ENCODE data around the gene TXNRD2. TPM values are rescaled to one million over a fixed set of nuclear protein-coding genes. Genes with fewer than 3 reads are reported as not detected.
A peak's percentile ranks its signal among the peaks of the same experiment; 100 is the strongest.

Gene TXNRD2
- total and polyA plus RNA-seq, 2 of the 4 experiments (the other 2 are of a cell fraction), result 15.6 to 25.7 TPM

DNA sequence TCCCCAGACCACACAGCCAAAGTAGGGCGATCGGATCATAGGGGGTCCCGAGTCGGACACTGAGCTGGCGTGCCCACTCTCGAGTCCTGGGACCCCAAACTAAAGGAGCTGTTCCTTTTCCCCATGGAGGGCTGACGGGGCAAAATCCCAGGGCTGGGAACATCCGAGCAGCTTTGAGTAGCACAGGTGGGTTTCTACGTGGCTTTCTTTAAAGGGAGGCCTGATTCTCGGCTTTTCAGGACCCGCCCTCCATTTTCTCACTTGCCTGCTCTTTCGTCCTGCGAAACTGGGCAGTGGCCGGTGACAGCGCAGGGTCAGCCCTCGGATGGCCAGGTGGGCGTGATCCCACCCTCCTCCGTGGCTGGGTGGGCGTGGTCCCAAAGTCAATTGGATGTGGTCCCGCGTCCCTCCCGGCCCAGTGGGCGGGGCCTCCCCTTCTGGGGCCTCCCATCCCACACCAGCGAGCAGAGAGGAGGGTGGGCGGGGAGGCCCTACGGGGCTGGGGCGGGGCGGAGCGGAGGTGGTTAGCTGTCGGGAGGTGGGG lies 17.5 kb upstream of the TXNRD2 start:
- ATAC-seq (ENCODE audit: low read depth), result peak; percentile 61
- H2AFZ ChIP-seq (replicated peaks; ENCODE audit: low read length, poor library complexity), result peak overlapping the region; percentile 80
- POLR2A ChIA-PET (ENCODE audit: unreplicated experiment), result interaction anchor here (0.5 kb wide), 1 partner anchor 1739 kb away, joined by 3 read pairs; no protein-coding TSS in a partner anchor

More for the DNA sequence above, 17.5 kb upstream of the TXNRD2 start:
- Histone ChIP-seq H3K27me3 (ENCODE audit: control insufficient read depth, insufficient read depth, low read length) (no peaks in the 10 kb centered on the region), H3K27ac (ENCODE audit: insufficient read depth, low read length) (no peak overlapping the region), H3K36me3 (ENCODE audit: control insufficient read depth, insufficient read depth, low read length) (peaks cover 23% of the 10 kb centered on the region), H3K9ac (ENCODE audit: low read depth, low read length) (no peak overlapping the region), H4K20me1 (ENCODE audit: insufficient read depth, low read length) (peaks cover 58% of the 10 kb centered on the region), H3K4ac (ENCODE audit: low read depth, low read length) (peak overlapping the region; percentile 34), H3K23ac (ENCODE audit: low read depth, low read length) (no peak overlapping the region), H3K14ac (replicated peaks; ENCODE audit: low read depth, low read length) (peak overlapping the region; percentile 57; the same call in 1 of the 2 replicates), H2BK120ac (ENCODE audit: low read depth, low read length) (no peak overlapping the region), H3K18ac (ENCODE audit: low read depth, low read length) (no peak overlapping the region), H2AK9ac (replicated peaks; ENCODE audit: low read depth, low read length, poor library complexity) (peak overlapping the region; percentile 70), H3K4me3 (ENCODE audit: insufficient read depth, low read depth, low read length) (no peak overlapping the region), H2AK5ac (ENCODE audit: low read depth, low read length) (peak overlapping the region; percentile 54; the same call in 1 of the 2 replicates), H4K8ac (ENCODE audit: low read depth in 2 of 2, low read length in 2 of 2) (no peak overlapping the region; a peak in 1 of 4 replicates), H3K79me1 (ENCODE audit: low read depth in 1 of 2, low read length in 2 of 2) (peaks cover 36 to 81% of the 10 kb centered on the region in 2 experiments), H3K4me1 (ENCODE audit: control insufficient read depth, insufficient read depth, low read length) (peaks cover 25% of the 10 kb centered on the region), H4K91ac (ENCODE audit: insufficient read depth, low read depth, low read length) (no peak overlapping the region), H2BK15ac (ENCODE audit: low read depth, low read length) (no peak overlapping the region), H2BK5ac (ENCODE audit: low read depth, low read length, poor library complexity, severe bottlenecking) (no peak overlapping the region), H3K9me1 (ENCODE audit: insufficient read depth, low read length) (peaks cover 31% of the 10 kb centered on the region), H3K4me2 (ENCODE audit: low read depth, low read length) (peak overlapping the region; percentile 65), H4K5ac (ENCODE audit: low read depth, low read length) (peak overlapping the region; percentile 16; the same call in 1 of the 2 replicates), H3K9me3 (ENCODE audit: control insufficient read depth, insufficient read depth, low read length) (no peaks in the 10 kb centered on the region), H3K56ac (ENCODE audit: extremely low read depth, insufficient read depth, low read length) (no peak overlapping the region), H2BK20ac (ENCODE audit: low read depth, low read length) (no peak overlapping the region)
- in situ Hi-C loops (cut with MboI; ENCODE audit: low sequenced_read_pairs) (no loop called here), dilution Hi-C loops (cut with HindIII; ENCODE audit: low sequenced_read_pairs, unreplicated experiment) (no loop called here), intact Hi-C loops (cut with micrococcal nuclease) (no loop called here)
- WGBS, 2 experiments (ENCODE audit: extremely low coverage in 2 of 2, insufficient read length in 1 of 2), result 32% methylated on average over 10 of the region's 30 CpGs; no CpG with 5 or more reads in 1 of the 2 experiments
- peak; percentile 39 for DNase-seq
- CTCF ChIA-PET, result interaction anchor here (1.0 kb wide), 1 partner anchor 229 kb away, joined by 4 read pairs; no protein-coding TSS in a partner anchor
- TF ChIP-seq, protein P1, sequence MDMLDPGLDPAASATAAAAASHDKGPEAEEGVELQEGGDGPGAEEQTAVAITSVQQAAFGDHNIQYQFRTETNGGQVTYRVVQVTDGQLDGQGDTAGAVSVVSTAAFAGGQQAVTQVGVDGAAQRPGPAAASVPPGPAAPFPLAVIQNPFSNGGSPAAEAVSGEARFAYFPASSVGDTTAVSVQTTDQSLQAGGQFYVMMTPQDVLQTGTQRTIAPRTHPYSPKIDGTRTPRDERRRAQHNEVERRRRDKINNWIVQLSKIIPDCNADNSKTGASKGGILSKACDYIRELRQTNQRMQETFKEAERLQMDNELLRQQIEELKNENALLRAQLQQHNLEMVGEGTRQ (IDR thresholded peaks at IDR 0.05; ENCODE audit: low read depth, low read length), result no peak
- TF ChIP-seq MXI1 (IDR thresholded peaks at IDR 0.05; ENCODE audit: borderline replicate concordance, low read depth, low read length) (no peak), MAFK (IDR thresholded peaks at IDR 0.05; ENCODE audit: low read depth, low read length) (no peak), BHLHE40 (IDR thresholded peaks at IDR 0.05; ENCODE audit: low read depth, low read length) (no peak), RCOR1 (IDR thresholded peaks at IDR 0.05; ENCODE audit: insufficient replicate concordance, low read length) (no peak), FOS (IDR thresholded peaks at IDR 0.05; ENCODE audit: low read depth, low read length) (no peak), RAD21 (IDR thresholded peaks at IDR 0.05; ENCODE audit: low read length) (no peak), ELK1 (IDR thresholded peaks at IDR 0.05; ENCODE audit: borderline replicate concordance, low read depth, low read length) (no peak), CHD1 (IDR thresholded peaks at IDR 0.05; ENCODE audit: low read depth, low read length) (no peak), POLR2A (IDR thresholded peaks at IDR 0.05; ENCODE audit: low read depth, low read length) (no peak), SMC3 (IDR thresholded peaks at IDR 0.05; ENCODE audit: low read depth, low read length) (no peak), NFE2L2 (IDR thresholded peaks at IDR 0.05; ENCODE audit: low read depth, low read length) (no peak), MAZ (IDR thresholded peaks at IDR 0.05; ENCODE audit: borderline replicate concordance, low read depth, low read length) (no peak; the same call in 1 of the 2 replicates), CEBPB (IDR thresholded peaks at IDR 0.05; ENCODE audit: low read depth, low read length) (no peak), RFX5 (IDR thresholded peaks at IDR 0.05; ENCODE audit: low read depth, low read length) (no peak)
- TF ChIP-seq, protein P2, sequence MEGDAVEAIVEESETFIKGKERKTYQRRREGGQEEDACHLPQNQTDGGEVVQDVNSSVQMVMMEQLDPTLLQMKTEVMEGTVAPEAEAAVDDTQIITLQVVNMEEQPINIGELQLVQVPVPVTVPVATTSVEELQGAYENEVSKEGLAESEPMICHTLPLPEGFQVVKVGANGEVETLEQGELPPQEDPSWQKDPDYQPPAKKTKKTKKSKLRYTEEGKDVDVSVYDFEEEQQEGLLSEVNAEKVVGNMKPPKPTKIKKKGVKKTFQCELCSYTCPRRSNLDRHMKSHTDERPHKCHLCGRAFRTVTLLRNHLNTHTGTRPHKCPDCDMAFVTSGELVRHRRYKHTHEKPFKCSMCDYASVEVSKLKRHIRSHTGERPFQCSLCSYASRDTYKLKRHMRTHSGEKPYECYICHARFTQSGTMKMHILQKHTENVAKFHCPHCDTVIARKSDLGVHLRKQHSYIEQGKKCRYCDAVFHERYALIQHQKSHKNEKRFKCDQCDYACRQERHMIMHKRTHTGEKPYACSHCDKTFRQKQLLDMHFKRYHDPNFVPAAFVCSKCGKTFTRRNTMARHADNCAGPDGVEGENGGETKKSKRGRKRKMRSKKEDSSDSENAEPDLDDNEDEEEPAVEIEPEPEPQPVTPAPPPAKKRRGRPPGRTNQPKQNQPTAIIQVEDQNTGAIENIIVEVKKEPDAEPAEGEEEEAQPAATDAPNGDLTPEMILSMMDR (conservative IDR thresholded peaks at IDR 0.05; ENCODE audit: low read depth, low read length), result no peak
- BruUV-seq (replicated peaks), result no TSS peak

All from IMR-90 (cell line).